IMR-90 (cell line): ENCODE measurements around the gene RIPOR3. TPM values are rescaled to one million over a fixed set of nuclear protein-coding genes. Genes with fewer than 3 reads are reported as not detected.

ENCODE experiments used
- ATAC-seq: fragments of 200-7000 bp; cut with Tn5 transposase; 2 replicates; pipeline ENCODE4 v1.9.1; 2020; ENCODE audit warnings: low read depth, mild to moderate bottlenecking, moderate library complexity
- BruUV-seq: library from RNA; stranded (reverse); fragments of 400-500 nt; replicated peaks from 2 replicates; lab custom pipeline; 2021; lab: Mats Ljungman, UMichigan
- CTCF ChIA-PET: fragments of 300-600 bp; formaldehyde crosslinking; extraction: SDS; loops from one replicate; lab custom pipeline; 2021; ENCODE audit warnings: antibody characterized with exemption; lab: Yijun Ruan, JAX
- POLR2A ChIA-PET: fragments of 300-600 bp; sonication (Branson Sonifier 250); formaldehyde crosslinking; loops from one replicate; lab custom pipeline; 2022; ENCODE audit warnings: antibody characterized with exemption; ENCODE audit not compliant: unreplicated experiment; lab: Charles Lee
- DNase-seq: peaks from one replicate; pipeline ENCODE4 v3.0.0; 2013
- H2AFZ ChIP-seq: replicated peaks from 2 replicates; pipeline ENCODE3; 2013; ENCODE audit warnings: low read length, mild to moderate bottlenecking; ENCODE audit not compliant: poor library complexity
- H2AK5ac ChIP-seq: 2 replicates; pipeline ENCODE4 v1.6.1; 2013; ENCODE audit warnings: low read depth, low read length, inconsistent platforms
- H2AK9ac ChIP-seq: replicated peaks from 2 replicates; pipeline ENCODE3; 2013; ENCODE audit warnings: mild to moderate bottlenecking, low read depth, low read length, moderate library complexity; ENCODE audit not compliant: poor library complexity
- H2BK120ac ChIP-seq: 2 replicates; pipeline ENCODE4 v1.6.1; 2013; ENCODE audit warnings: low read depth, low read length, inconsistent platforms
- H2BK15ac ChIP-seq: 3 replicates; pipeline ENCODE4 v1.6.1; 2013; ENCODE audit warnings: low read depth, low read length, inconsistent platforms
- H2BK20ac ChIP-seq: 2 replicates; pipeline ENCODE4 v1.6.1; 2013; ENCODE audit warnings: low read depth, mild to moderate bottlenecking, inconsistent platforms, low read length, moderate library complexity
- H2BK5ac ChIP-seq: 2 replicates; pipeline ENCODE4 v1.6.1; 2013; ENCODE audit warnings: mild to moderate bottlenecking, low read depth, low read length, inconsistent platforms; ENCODE audit not compliant: poor library complexity, severe bottlenecking
- H3K14ac ChIP-seq: replicated peaks from 2 replicates; pipeline ENCODE4 v1.6.1; 2013; ENCODE audit warnings: low read depth, low read length, inconsistent platforms
- H3K18ac ChIP-seq: 2 replicates; pipeline ENCODE4 v1.6.1; 2013; ENCODE audit warnings: low read depth, low read length, control low read depth
- H3K23ac ChIP-seq: 2 replicates; pipeline ENCODE4 v1.6.1; 2013; ENCODE audit warnings: low read depth, low read length, inconsistent platforms
- H3K27ac ChIP-seq: 2 replicates; pipeline ENCODE4 v1.5.1; 2013; ENCODE audit warnings: mild to moderate bottlenecking, control low read depth, low read length; ENCODE audit not compliant: insufficient read depth
- H3K27me3 ChIP-seq: 2 replicates; pipeline ENCODE4 v1.6.1; 2013; ENCODE audit warnings: low read length; ENCODE audit not compliant: control insufficient read depth, insufficient read depth
- H3K36me3 ChIP-seq: 2 replicates; pipeline ENCODE4 v1.6.1; 2013; ENCODE audit warnings: low read length, mixed read lengths; ENCODE audit not compliant: control insufficient read depth, insufficient read depth
- H3K4ac ChIP-seq: 2 replicates; pipeline ENCODE4 v1.6.1; 2013; ENCODE audit warnings: low read depth, low read length, inconsistent platforms
- H3K4me1 ChIP-seq: 2 replicates; pipeline ENCODE4 v1.6.1; 2013; ENCODE audit warnings: low read length, mixed read lengths; ENCODE audit not compliant: control insufficient read depth, insufficient read depth
- H3K4me2 ChIP-seq: 2 replicates; pipeline ENCODE4 v1.6.1; 2013; ENCODE audit warnings: low read depth, mild to moderate bottlenecking, control low read depth, low read length, moderate library complexity
- H3K4me3 ChIP-seq: 2 replicates; pipeline ENCODE4 v1.5.1; 2013; ENCODE audit warnings: low read depth, mild to moderate bottlenecking, control low read depth, low read length, moderate library complexity; ENCODE audit not compliant: insufficient read depth
- H3K56ac ChIP-seq: 2 replicates; pipeline ENCODE4 v1.6.1; 2013; ENCODE audit warnings: low read length, inconsistent platforms; ENCODE audit not compliant: insufficient read depth; ENCODE audit errors: extremely low read depth
- H3K79me1 ChIP-seq, 2 experiments: 2 replicates each; pipeline ENCODE4 v1.6.1; 2013; ENCODE audit warnings: low read length in 2 of 2, inconsistent platforms in 1 of 2, low read depth in 1 of 2
- H3K9ac ChIP-seq: 2 replicates; pipeline ENCODE4 v1.6.1; 2013; ENCODE audit warnings: low read depth, low read length, control low read depth
- H3K9me1 ChIP-seq: 2 replicates; pipeline ENCODE4 v1.6.1; 2013; ENCODE audit warnings: low read length, inconsistent platforms; ENCODE audit not compliant: insufficient read depth
- H3K9me3 ChIP-seq: 2 replicates; pipeline ENCODE4 v1.6.1; 2013; ENCODE audit warnings: low read length; ENCODE audit not compliant: control insufficient read depth, insufficient read depth
- H4K20me1 ChIP-seq: 2 replicates; pipeline ENCODE4 v1.6.1; 2013; ENCODE audit warnings: low read length, inconsistent platforms; ENCODE audit not compliant: insufficient read depth
- H4K5ac ChIP-seq: 2 replicates; pipeline ENCODE4 v1.6.1; 2013; ENCODE audit warnings: mild to moderate bottlenecking, low read depth, low read length, control low read depth
- H4K8ac ChIP-seq, 2 experiments: 2 replicates each; pipeline ENCODE4 v1.6.1; 2013; ENCODE audit warnings: low read depth in 2 of 2, low read length in 2 of 2, control low read depth in 1 of 2, inconsistent platforms in 1 of 2
- H4K91ac ChIP-seq: 2 replicates; pipeline ENCODE4 v1.6.1; 2013; ENCODE audit warnings: low read depth, low read length, inconsistent platforms; ENCODE audit not compliant: insufficient read depth
- WGBS, 2 experiments: methylation state at CpG; one replicate each; pipeline versions ENCODE4 v1.1.5 to v1.1.7; 2013; ENCODE audit warnings: missing lambda C conversion rate in 2 of 2; ENCODE audit not compliant: insufficient read length in 1 of 2; ENCODE audit errors: extremely low coverage in 2 of 2; 5-methylcytosine and 5-hydroxymethylcytosine counted together
- dilution Hi-C: fragments of 300-500 bp; cut with HindIII; formaldehyde crosslinking; loops from one replicate; pipeline ENCODE4 v1.14.3; 2018; ENCODE audit warnings: low sequenced_read_pairs; ENCODE audit not compliant: unreplicated experiment
- in situ Hi-C: fragments of 300-500 bp; cut with MboI; formaldehyde crosslinking; loops from 3 replicates; pipeline ENCODE4 v1.14.3; 2019; ENCODE audit warnings: low sequenced_read_pairs, inconsistent platforms, mixed read lengths
- intact Hi-C: fragments of 100-400 bp; cut with micrococcal nuclease; formaldehyde crosslinking; loops from 2 replicates; pipeline ENCODE4 v1.10.0; 2022
- polyA plus RNA-seq, 3 experiments: library from polyadenylated mRNA; depleted of rRNA; stranded (reverse); fragments of >200 nt; gene quantifications; 2 replicates each; pipeline ENCODE4 v1.2.3, GENCODE V29; 2012; ENCODE audit warnings: low replicate concordance in 1 of 3
- total RNA-seq: library from RNA; depleted of rRNA; stranded (reverse); fragments of >200 nt; gene quantifications from 2 replicates; pipeline ENCODE4 v1.2.3, GENCODE V29; 2012
- TF ChIP-seq, protein P1 (sequence below): fragments of 150-350 bp; IDR thresholded peaks from 2 replicates; pipeline ENCODE4 v1.6.1; 2016; ENCODE audit warnings: low read depth, mild to moderate bottlenecking, low read length, moderate library complexity, borderline replicate concordance

RIPOR3 gene
- total and polyA plus RNA-seq, 2 of the 4 experiments (the other 2 are of a cell fraction) = 0.54 to 1.7 TPM

DNA sequence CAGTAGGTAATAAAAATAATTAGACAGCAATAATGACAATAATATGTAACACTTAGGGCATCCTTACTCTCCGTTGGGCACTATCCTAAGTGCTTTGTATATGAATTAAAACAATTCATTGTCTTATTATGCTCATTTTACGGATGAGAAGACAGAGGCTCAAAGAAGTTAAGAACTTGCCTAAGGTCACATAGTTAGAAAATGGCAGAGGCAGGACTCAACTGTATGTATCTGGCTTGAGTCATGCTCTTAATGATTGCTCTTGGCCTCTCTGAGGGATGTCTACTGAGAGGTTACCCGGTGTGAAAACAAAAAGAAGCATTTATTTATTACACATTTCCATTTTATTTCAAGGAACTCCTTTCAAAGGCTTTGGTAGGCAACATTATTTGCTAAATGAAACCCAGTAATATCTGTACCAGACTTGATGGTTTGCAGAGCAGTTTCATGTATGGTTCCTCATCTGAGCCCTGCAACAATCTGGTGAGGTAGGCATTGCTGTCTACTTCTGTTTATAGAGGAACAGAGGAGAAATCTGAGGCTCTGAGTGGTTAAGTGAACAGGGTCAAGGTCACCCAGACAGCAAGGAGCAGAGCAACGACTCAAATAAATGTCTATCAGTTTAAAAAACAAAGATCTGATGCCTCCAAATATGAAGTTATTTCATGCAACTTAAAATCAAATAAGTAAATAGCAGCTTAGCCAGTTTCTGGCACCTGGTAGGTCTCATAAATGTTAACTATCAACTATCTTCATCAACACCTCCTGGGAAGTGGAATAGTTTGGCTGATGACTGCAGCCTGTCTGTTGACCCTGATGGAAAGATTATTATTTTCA is 35.8 kb upstream of the RIPOR3 start:
- Histone ChIP-seq H3K14ac (0 out of 2 replicates have a peak overlapping the region, but pooled peaks have one; percentile 34), H3K36me3 (no peaks in the 10 kb centered on the region), H3K9ac (no peak overlapping the region), H2BK20ac (peak overlapping the region; percentile 44; the same call in 1 of the 2 replicates), H3K27me3 (no peaks in the 10 kb centered on the region; the same call in 1 of the 2 replicates), H3K23ac (no peak overlapping the region), H2BK120ac (peak overlapping the region; percentile 53; the same call in 1 of the 2 replicates), H3K4ac (no peak overlapping the region; the same call in 1 of the 2 replicates), H4K5ac (no peak overlapping the region), H3K4me3 (no peak overlapping the region), H3K27ac (no peak overlapping the region), H2BK5ac (no peak overlapping the region), H3K79me1 (0 out of 4 replicates have a peak, but pooled peaks cover 0 to 2% of the 10 kb centered on the region in 2 experiments), H3K4me1 (peaks cover 16% of the 10 kb centered on the region), H2AK5ac (no peak overlapping the region), H3K4me2 (no peak overlapping the region), H3K9me1 (peaks cover 27% of the 10 kb centered on the region), H4K91ac (no peak overlapping the region; the same call in 1 of the 2 replicates), H3K18ac (no peak overlapping the region), H3K56ac (no peak overlapping the region), H2BK15ac (0 out of 3 replicates have a peak overlapping the region, but pooled peaks have one; percentile 9), H2AFZ (no peak overlapping the region), H4K8ac (no peak overlapping the region), H4K20me1 (no peaks in the 10 kb centered on the region), H2AK9ac (no peak overlapping the region), H3K9me3 (no peaks in the 10 kb centered on the region)
- no peak for ATAC-seq
- WGBS, 2 experiments = no CpG with 5 or more reads among the region's 4 CpGs
- POLR2A ChIA-PET = interaction anchor here (0.5 kb wide), 1 partner anchor 73 kb away, joined by 3 read pairs; no protein-coding TSS in a partner anchor
- TF ChIP-seq, protein P1, sequence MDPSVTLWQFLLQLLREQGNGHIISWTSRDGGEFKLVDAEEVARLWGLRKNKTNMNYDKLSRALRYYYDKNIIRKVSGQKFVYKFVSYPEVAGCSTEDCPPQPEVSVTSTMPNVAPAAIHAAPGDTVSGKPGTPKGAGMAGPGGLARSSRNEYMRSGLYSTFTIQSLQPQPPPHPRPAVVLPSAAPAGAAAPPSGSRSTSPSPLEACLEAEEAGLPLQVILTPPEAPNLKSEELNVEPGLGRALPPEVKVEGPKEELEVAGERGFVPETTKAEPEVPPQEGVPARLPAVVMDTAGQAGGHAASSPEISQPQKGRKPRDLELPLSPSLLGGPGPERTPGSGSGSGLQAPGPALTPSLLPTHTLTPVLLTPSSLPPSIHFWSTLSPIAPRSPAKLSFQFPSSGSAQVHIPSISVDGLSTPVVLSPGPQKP = no peak
- dilution Hi-C loops = no loop called here
- BruUV-seq = no TSS peak
- in situ Hi-C loops = no loop called here
- CTCF ChIA-PET = interaction anchor here (1.1 kb wide), 1 partner anchor 30 kb away, joined by 4 read pairs; no protein-coding TSS in a partner anchor
- intact Hi-C loops = no loop called here
- no peak for DNase-seq
